ENCODE data around the gene SRRM2. TPM values are rescaled to one million over a fixed set of nuclear protein-coding genes. Genes with fewer than 3 reads are reported as not detected.
"Not testable (repeated sequence)": the region's sequence is repeated elsewhere in the genome, so short reads cannot be mapped to it uniquely, and the experiment has no call there.

SRRM2 gene
- total RNA-seq, 3 donors from 2014 or later (not counting 1 experiment from before 2014, with no cell fraction given): 1,131 to 1,162 (median 1,149) TPM

- 94% methylated on average over 16 of the region's 16 CpGs for WGBS (ENCODE audit: insufficient coverage)
- no peak for TF ChIP-seq CTCF (IDR thresholded peaks at IDR 0.05)
- H3K27me3 Mint-ChIP-seq (ENCODE audit: low read depth in 2 of 2): peaks cover 0 to 10% of the 10 kb centered on the region in 2 donors
- no peak overlapping the region for H3K27ac ChIP-seq (ENCODE audit: low read length)
- no peaks in the 10 kb centered on the region for H3K36me3 ChIP-seq (ENCODE audit: control insufficient read depth, insufficient read depth, low read length)
- DNase-seq: no peak
- no peaks in the 10 kb centered on the region for H3K9me3 Mint-ChIP-seq
- no peaks in the 10 kb centered on the region for H3K36me3 Mint-ChIP-seq
- peaks cover 5 to 8% of the 10 kb centered on the region in 2 donors for H3K4me1 Mint-ChIP-seq
- ATAC-seq: no peak
- H3K27me3 ChIP-seq (ENCODE audit: control insufficient read depth, insufficient read depth, low read length): no peaks in the 10 kb centered on the region
- H3K4me1 ChIP-seq (ENCODE audit: control insufficient read depth, insufficient read depth, low read length): peaks cover 21% of the 10 kb centered on the region
- no peaks in the 10 kb centered on the region for H3K9me3 ChIP-seq (ENCODE audit: control insufficient read depth, insufficient read depth, low read length)
- peak overlapping the region; percentile 49 for H3K4me3 Mint-ChIP-seq
- intact Hi-C loops (cut with micrococcal nuclease): loop anchor here (5.0 kb wide), 1 partner anchor 37 kb away; the partner anchor contains the start of gene KCTD5
- no peak overlapping the region for H3K4me3 ChIP-seq (ENCODE audit: low read length)
- no peak overlapping the region for H3K27ac Mint-ChIP-seq
Measured at GRCh38 chr16:2719328-2720063, 32.9 kb upstream of the SRRM2 start.

GRCh38 chr16:2720064-2720457 is 32.4 kb upstream of the SRRM2 start, which contains the start of gene PRSS27:
Gene PRSS27, minus strand, starts transcription at chr16:2720224. Its CDS starts 64 bp downstream, at chr16:2720160.
- Histone ChIP-seq H3K4me1 (ENCODE audit: control insufficient read depth, insufficient read depth, low read length) (peaks cover 21% of the 10 kb centered on the region), H3K27me3 (ENCODE audit: control insufficient read depth, insufficient read depth, low read length) (no peaks in the 10 kb centered on the region), H3K36me3 (ENCODE audit: control insufficient read depth, insufficient read depth, low read length) (no peaks in the 10 kb centered on the region), H3K27ac (ENCODE audit: low read length) (peak within 1 kb of the TSS; percentile 29), H3K4me3 (ENCODE audit: low read length) (peak within 1 kb of the TSS; percentile 48), H3K9me3 (ENCODE audit: control insufficient read depth, insufficient read depth, low read length) (no peaks in the 10 kb centered on the region)
- peaks cover 2 to 4% of the 10 kb centered on the region in 2 donors for H3K4me1 Mint-ChIP-seq
- H3K27me3 Mint-ChIP-seq (ENCODE audit: low read depth in 2 of 2): peaks cover under 1 to 5% of the 10 kb centered on the region in 2 donors
- no peaks in the 10 kb centered on the region for H3K9me3 Mint-ChIP-seq
- no peak for DNase-seq
- H3K4me3 Mint-ChIP-seq: peak within 1 kb of the TSS; percentile 72
- intact Hi-C loops (cut with micrococcal nuclease): loop anchor here (5.0 kb wide), 1 partner anchor 38 kb away; the partner anchor contains the start of gene KCTD5
- H3K36me3 Mint-ChIP-seq: no peaks in the 10 kb centered on the region
- TF ChIP-seq CTCF (IDR thresholded peaks at IDR 0.05): no peak
- no peak for ATAC-seq
- WGBS (ENCODE audit: insufficient coverage): 96% methylated on average over 26 of the region's 26 CpGs
- peak within 1 kb of the TSS in 1 of 2 donors; percentile 83 for H3K27ac Mint-ChIP-seq

- Mint-ChIP-seq H3K9me3 (no peaks in the 10 kb centered on the region), H3K36me3 (no peaks in the 10 kb centered on the region), H3K27ac (peak overlapping the region in 1 of 2 donors; percentile 83), H3K4me3 (peak overlapping the region; percentile 73), H3K27me3 (ENCODE audit: low read depth in 2 of 2) (peaks cover 4 to 7% of the 10 kb centered on the region in 2 donors), H3K4me1 (no peaks in the 10 kb centered on the region)
- intact Hi-C loops (cut with micrococcal nuclease): loop anchor here (5.0 kb wide), 1 partner anchor 39 kb away; the partner anchor contains the start of gene KCTD5
- DNase-seq (peak; percentile 79 to 93), ATAC-seq (peak; percentile 92 to 96 (median 92))
- Histone ChIP-seq H3K9me3 (ENCODE audit: control insufficient read depth, insufficient read depth, low read length) (no peaks in the 10 kb centered on the region), H3K36me3 (ENCODE audit: control insufficient read depth, insufficient read depth, low read length) (no peaks in the 10 kb centered on the region), H3K27ac (ENCODE audit: low read length) (peak overlapping the region; percentile 29), H3K4me1 (ENCODE audit: control insufficient read depth, insufficient read depth, low read length) (peaks cover 13% of the 10 kb centered on the region), H3K4me3 (ENCODE audit: low read length) (peak overlapping the region; percentile 48), H3K27me3 (ENCODE audit: control insufficient read depth, insufficient read depth, low read length) (no peaks in the 10 kb centered on the region)
- 3% methylated on average over 89 of the region's 99 CpGs for WGBS (ENCODE audit: insufficient coverage)
- TF ChIP-seq CTCF (IDR thresholded peaks at IDR 0.05): peak; percentile 92
Measured at GRCh38 chr16:2720719-2721633, 31.5 kb upstream of the SRRM2 start.

GRCh38 chr16:2721634-2722173 is 30.7 kb upstream of the SRRM2 start:
- not testable (repeated sequence) for H3K36me3 ChIP-seq (ENCODE audit: control insufficient read depth, insufficient read depth, low read length); H3K36me3 Mint-ChIP-seq; ATAC-seq; H3K9me3 ChIP-seq (ENCODE audit: control insufficient read depth, insufficient read depth, low read length); H3K27me3 ChIP-seq (ENCODE audit: control insufficient read depth, insufficient read depth, low read length); H3K9me3 Mint-ChIP-seq; DNase-seq; H3K27me3 Mint-ChIP-seq (ENCODE audit: low read depth in 2 of 2); H3K4me1 Mint-ChIP-seq
- WGBS (ENCODE audit: insufficient coverage): 41% methylated on average over 14 of the region's 14 CpGs
- peak overlapping the region; percentile 73 for H3K4me3 Mint-ChIP-seq
- H3K27ac Mint-ChIP-seq: peak overlapping the region in 1 of 2 donors; percentile 83
- H3K4me3 ChIP-seq (ENCODE audit: low read length): peak overlapping the region; percentile 5
- peaks cover 11% of the 10 kb centered on the region for H3K4me1 ChIP-seq (ENCODE audit: control insufficient read depth, insufficient read depth, low read length)
- intact Hi-C loops (cut with micrococcal nuclease): loop anchor here (5.0 kb wide), 1 partner anchor 39 kb away; the partner anchor contains the start of gene KCTD5
- peak overlapping the region; percentile 10 for H3K27ac ChIP-seq (ENCODE audit: low read length)
